Suprapubic skin (tissue), 4 donors: ENCODE data around the gene ETV6. TPM values are rescaled to one million over a fixed set of nuclear protein-coding genes. Genes with fewer than 3 reads are reported as not detected.

Source experiments
- DNase-seq, 2 donors: peaks; one replicate each; pipeline ENCODE4 v3.0.0-alpha.2; 2019; ENCODE audit warnings: low spot score in 2 of 2
- H3K27ac ChIP-seq: fragments of 200-600 bp; sonication (generic); one replicate; pipeline ENCODE4 v1.5.1; 2019
- H3K27me3 ChIP-seq: fragments of 200-600 bp; sonication (generic); one replicate; pipeline ENCODE4 v1.5.1; 2019
- H3K36me3 ChIP-seq: fragments of 200-600 bp; sonication (generic); one replicate; pipeline ENCODE4 v1.5.1; 2019
- H3K4me1 ChIP-seq: fragments of 200-600 bp; sonication (generic); one replicate; pipeline ENCODE4 v1.5.1; 2019
- H3K4me3 ChIP-seq: fragments of 200-600 bp; sonication (generic); one replicate; pipeline ENCODE4 v1.5.1; 2019; ENCODE audit warnings: mild to moderate bottlenecking
- H3K9me3 ChIP-seq: fragments of 200-600 bp; sonication (generic); one replicate; pipeline ENCODE4 v1.5.1; 2019
- CTCF ChIP-seq, 2 donors: fragments of 200-600 bp in 1 of 2; fragments of 450-650 bp in 1 of 2; sonication (generic) in 1 of 2; IDR thresholded peaks; one replicate each; pipeline ENCODE4 v1.5.1; 2016 to 2019; ENCODE audit warnings: antibody characterized with exemption in 2 of 2, mild to moderate bottlenecking in 1 of 2, moderate library complexity in 1 of 2
- EP300 ChIP-seq: sonication (generic); formaldehyde crosslinking; IDR thresholded peaks from one replicate; pipeline ENCODE4 v1.6.1; 2017; ENCODE audit warnings: antibody characterized with exemption
- POLR2A ChIP-seq, 2 donors: fragments of 450-650 bp; IDR thresholded peaks; one replicate each; pipeline ENCODE4 v1.6.1; 2017; ENCODE audit warnings: antibody characterized with exemption in 2 of 2, mild to moderate bottlenecking in 2 of 2, moderate library complexity in 2 of 2
- POLR2AphosphoS5 ChIP-seq, 3 donors: sonication (generic); formaldehyde crosslinking; IDR thresholded peaks; one replicate each; pipeline ENCODE4 v1.6.1; 2017; ENCODE audit warnings: antibody characterized with exemption in 3 of 3
- WGBS: methylation state at CpG from one replicate; pipeline ENCODE4 v1.1.5; 2018; 5-methylcytosine and 5-hydroxymethylcytosine counted together
- total RNA-seq, 4 donors: library from RNA; depleted of rRNA; stranded (reverse); fragments of >200 nt; gene quantifications; one replicate each; pipeline ENCODE4 v1.1.0, GENCODE V29; 2016

The ETV6 gene
- total RNA-seq, 4 donors from 2014 or later = 16.9 to 41.4 (median 25.1) TPM

GRCh38 chr12:11688379-11688778 lies 38.9 kb downstream of the ETV6 start:
- no peaks in the 10 kb centered on the region for H3K27me3 ChIP-seq
- no peak overlapping the region for H3K4me3 ChIP-seq
- no peaks in the 10 kb centered on the region for H3K9me3 ChIP-seq
- no peaks in the 10 kb centered on the region for H3K36me3 ChIP-seq
- WGBS = 78% methylated on average over 4 of the region's 4 CpGs
- H3K27ac ChIP-seq = peak overlapping the region; percentile 48
- DNase-seq = no peak
- TF ChIP-seq POLR2A (IDR thresholded peaks at IDR 0.05) (no peak), POLR2AphosphoS5 (IDR thresholded peaks at IDR 0.05) (no peak), CTCF (IDR thresholded peaks at IDR 0.05) (no peak), EP300 (no peak)
- peaks cover 37% of the 10 kb centered on the region for H3K4me1 ChIP-seq

- Histone ChIP-seq H3K4me1 (peaks cover 36% of the 10 kb centered on the region), H3K9me3 (no peaks in the 10 kb centered on the region), H3K27me3 (no peaks in the 10 kb centered on the region), H3K36me3 (no peaks in the 10 kb centered on the region), H3K4me3 (no peak overlapping the region), H3K27ac (peak overlapping the region; percentile 48)
- DNase-seq = no peak
- no peak for TF ChIP-seq POLR2AphosphoS5 (IDR thresholded peaks at IDR 0.05)
- no peak for TF ChIP-seq POLR2A (IDR thresholded peaks at IDR 0.05)
- no peak for TF ChIP-seq EP300
- no peak for TF ChIP-seq CTCF (IDR thresholded peaks at IDR 0.05)
- 74% methylated on average over 2 of the region's 2 CpGs for WGBS
Observed at GRCh38 chr12:11688831-11689230, 39.4 kb downstream of the ETV6 start.

GRCh38 chr12:11689591-11690186 lies 40.2 kb downstream of the ETV6 start:
- no peaks in the 10 kb centered on the region for H3K36me3 ChIP-seq
- H3K27ac ChIP-seq = no peak overlapping the region
- peaks cover 30% of the 10 kb centered on the region for H3K4me1 ChIP-seq
- 85% methylated on average over 10 of the region's 10 CpGs for WGBS
- TF ChIP-seq POLR2A (IDR thresholded peaks at IDR 0.05) = no peak
- DNase-seq = no peak
- no peaks in the 10 kb centered on the region for H3K27me3 ChIP-seq
- H3K4me3 ChIP-seq = no peak overlapping the region
- no peaks in the 10 kb centered on the region for H3K9me3 ChIP-seq

- Histone ChIP-seq H3K27me3 (no peaks in the 10 kb centered on the region), H3K4me1 (peaks cover 36% of the 10 kb centered on the region), H3K27ac (no peak overlapping the region), H3K4me3 (no peak overlapping the region), H3K9me3 (no peaks in the 10 kb centered on the region), H3K36me3 (no peaks in the 10 kb centered on the region)
- no peak for TF ChIP-seq POLR2AphosphoS5 (IDR thresholded peaks at IDR 0.05)
- TF ChIP-seq EP300 = no peak
- TF ChIP-seq CTCF (IDR thresholded peaks at IDR 0.05) = no peak
- no peak for TF ChIP-seq POLR2A (IDR thresholded peaks at IDR 0.05)
- no peak for DNase-seq
- WGBS = 95% methylated on average over 6 of the region's 6 CpGs
Observed at GRCh38 chr12:11693067-11693466, 43.6 kb downstream of the ETV6 start.

GRCh38 chr12:11693601-11694000 lies 44.1 kb downstream of the ETV6 start:
- peaks cover 31% of the 10 kb centered on the region for H3K4me1 ChIP-seq
- H3K27me3 ChIP-seq = no peaks in the 10 kb centered on the region
- H3K27ac ChIP-seq = no peak overlapping the region
- no peak for DNase-seq
- H3K9me3 ChIP-seq = no peaks in the 10 kb centered on the region
- H3K36me3 ChIP-seq = no peaks in the 10 kb centered on the region
- TF ChIP-seq POLR2AphosphoS5 (IDR thresholded peaks at IDR 0.05) = no peak
- no peak for TF ChIP-seq POLR2A (IDR thresholded peaks at IDR 0.05)
- TF ChIP-seq CTCF (IDR thresholded peaks at IDR 0.05) = no peak
- no peak for TF ChIP-seq EP300
- no peak overlapping the region for H3K4me3 ChIP-seq

- TF ChIP-seq EP300 = no peak
- no peak for TF ChIP-seq POLR2AphosphoS5 (IDR thresholded peaks at IDR 0.05)
- no peak for TF ChIP-seq CTCF (IDR thresholded peaks at IDR 0.05)
- TF ChIP-seq POLR2A (IDR thresholded peaks at IDR 0.05) = no peak
- H3K4me1 ChIP-seq = peaks cover 21% of the 10 kb centered on the region
- 76% methylated on average over 5 of the region's 5 CpGs for WGBS
- H3K27ac ChIP-seq = no peak overlapping the region
- H3K4me3 ChIP-seq = no peak overlapping the region
- no peaks in the 10 kb centered on the region for H3K9me3 ChIP-seq
- no peaks in the 10 kb centered on the region for H3K36me3 ChIP-seq
- no peak for DNase-seq
- H3K27me3 ChIP-seq = no peaks in the 10 kb centered on the region
Observed at GRCh38 chr12:11694528-11694927, 45.1 kb downstream of the ETV6 start.
